Kasumi-1 (cell line): ENCODE data around the gene SYCP2.
A peak's percentile ranks its signal among the peaks of the same experiment; 100 is the strongest.

Source experiments
- DNase-seq, 2 experiments: peaks; one replicate each; lab custom pipeline; 2025; lab: John Stamatoyannopoulos, UW

The SYCP2 gene

GRCh38 chr20:59836767-59837166 is 96.7 kb downstream of the SYCP2 start:
- no peak for DNase-seq

GRCh38 chr20:59835448-59836395 is 97.7 kb downstream of the SYCP2 start:
- peak; percentile 29 to 30 for DNase-seq

- DNase-seq = no peak
Observed at GRCh38 chr20:59835057-59835447, 98.4 kb downstream of the SYCP2 start.

- no peak for DNase-seq
Observed at GRCh38 chr20:59832406-59833363, 100.8 kb downstream of the SYCP2 start.

GRCh38 chr20:59831916-59832270 is 101.5 kb downstream of the SYCP2 start:
- no peak for DNase-seq

GRCh38 chr20:59831024-59831915 is 102.2 kb downstream of the SYCP2 start:
- no peak for DNase-seq

GRCh38 chr20:59830665-59831023 is 102.8 kb downstream of the SYCP2 start:
- DNase-seq = no peak

GRCh38 chr20:59829786-59830664 is 103.4 kb downstream of the SYCP2 start:
- no peak for DNase-seq

GRCh38 chr20:59829054-59829785 is 104.2 kb downstream of the SYCP2 start:
- DNase-seq = no peak

- no peak for DNase-seq
Observed at GRCh38 chr20:59828125-59829053, 105.0 kb downstream of the SYCP2 start.

GRCh38 chr20:59827138-59828056 is 106.0 kb downstream of the SYCP2 start:
- no peak for DNase-seq

GRCh38 chr20:59825944-59826759 is 107.3 kb downstream of the SYCP2 start:
- no peak for DNase-seq

- DNase-seq = no peak
Observed at GRCh38 chr20:59825563-59825920, 107.9 kb downstream of the SYCP2 start.

- no peak for DNase-seq
Observed at GRCh38 chr20:59824711-59825562, 108.5 kb downstream of the SYCP2 start.

- DNase-seq = no peak
Observed at GRCh38 chr20:59823491-59824259, 109.8 kb downstream of the SYCP2 start.
